ENCODE results near the gene MRPL38. TPM values are rescaled to one million over a fixed set of nuclear protein-coding genes. Genes with fewer than 3 reads are reported as not detected.

The MRPL38 gene
- total RNA-seq, 2 donors from 2014 or later, result 88.6 to 190 TPM

DNA sequence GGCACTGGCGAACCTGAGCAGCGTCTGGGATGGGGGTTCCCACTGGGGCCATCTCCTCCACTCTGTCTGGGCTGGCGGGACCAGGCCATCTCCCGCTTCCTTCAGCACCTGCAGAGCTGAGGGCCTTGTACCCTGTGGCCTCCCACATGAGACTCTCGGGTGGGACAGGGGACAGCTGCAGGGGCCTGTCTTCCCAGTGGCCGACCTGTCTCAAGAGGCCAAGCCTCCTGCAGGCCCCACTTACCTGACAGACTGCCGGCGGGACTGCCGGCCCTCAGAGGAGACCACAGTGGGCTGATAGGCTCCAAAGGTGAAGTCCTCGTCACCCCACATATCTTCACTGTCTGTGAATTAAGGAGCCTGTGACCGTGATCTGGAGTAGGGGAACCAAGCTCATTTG lies 20.4 kb upstream of the MRPL38 start:
- Histone ChIP-seq H3K4me3 (no peak overlapping the region), H3K4me1 (no peaks in the 10 kb centered on the region), H3K9me3 (no peaks in the 10 kb centered on the region), H3K36me3 (no peaks in the 10 kb centered on the region), H3K27ac (no peak overlapping the region), H3K27me3 (no peaks in the 10 kb centered on the region), H3K9ac (ENCODE audit: low read depth in 2 of 2, low read length in 2 of 2) (no peak overlapping the region)
- no peak for DNase-seq
- TF ChIP-seq, protein P1, sequence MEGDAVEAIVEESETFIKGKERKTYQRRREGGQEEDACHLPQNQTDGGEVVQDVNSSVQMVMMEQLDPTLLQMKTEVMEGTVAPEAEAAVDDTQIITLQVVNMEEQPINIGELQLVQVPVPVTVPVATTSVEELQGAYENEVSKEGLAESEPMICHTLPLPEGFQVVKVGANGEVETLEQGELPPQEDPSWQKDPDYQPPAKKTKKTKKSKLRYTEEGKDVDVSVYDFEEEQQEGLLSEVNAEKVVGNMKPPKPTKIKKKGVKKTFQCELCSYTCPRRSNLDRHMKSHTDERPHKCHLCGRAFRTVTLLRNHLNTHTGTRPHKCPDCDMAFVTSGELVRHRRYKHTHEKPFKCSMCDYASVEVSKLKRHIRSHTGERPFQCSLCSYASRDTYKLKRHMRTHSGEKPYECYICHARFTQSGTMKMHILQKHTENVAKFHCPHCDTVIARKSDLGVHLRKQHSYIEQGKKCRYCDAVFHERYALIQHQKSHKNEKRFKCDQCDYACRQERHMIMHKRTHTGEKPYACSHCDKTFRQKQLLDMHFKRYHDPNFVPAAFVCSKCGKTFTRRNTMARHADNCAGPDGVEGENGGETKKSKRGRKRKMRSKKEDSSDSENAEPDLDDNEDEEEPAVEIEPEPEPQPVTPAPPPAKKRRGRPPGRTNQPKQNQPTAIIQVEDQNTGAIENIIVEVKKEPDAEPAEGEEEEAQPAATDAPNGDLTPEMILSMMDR (IDR thresholded peaks at IDR 0.05), result no peak
- intact Hi-C loops (cut with DNase I), result no loop called here

DNA sequence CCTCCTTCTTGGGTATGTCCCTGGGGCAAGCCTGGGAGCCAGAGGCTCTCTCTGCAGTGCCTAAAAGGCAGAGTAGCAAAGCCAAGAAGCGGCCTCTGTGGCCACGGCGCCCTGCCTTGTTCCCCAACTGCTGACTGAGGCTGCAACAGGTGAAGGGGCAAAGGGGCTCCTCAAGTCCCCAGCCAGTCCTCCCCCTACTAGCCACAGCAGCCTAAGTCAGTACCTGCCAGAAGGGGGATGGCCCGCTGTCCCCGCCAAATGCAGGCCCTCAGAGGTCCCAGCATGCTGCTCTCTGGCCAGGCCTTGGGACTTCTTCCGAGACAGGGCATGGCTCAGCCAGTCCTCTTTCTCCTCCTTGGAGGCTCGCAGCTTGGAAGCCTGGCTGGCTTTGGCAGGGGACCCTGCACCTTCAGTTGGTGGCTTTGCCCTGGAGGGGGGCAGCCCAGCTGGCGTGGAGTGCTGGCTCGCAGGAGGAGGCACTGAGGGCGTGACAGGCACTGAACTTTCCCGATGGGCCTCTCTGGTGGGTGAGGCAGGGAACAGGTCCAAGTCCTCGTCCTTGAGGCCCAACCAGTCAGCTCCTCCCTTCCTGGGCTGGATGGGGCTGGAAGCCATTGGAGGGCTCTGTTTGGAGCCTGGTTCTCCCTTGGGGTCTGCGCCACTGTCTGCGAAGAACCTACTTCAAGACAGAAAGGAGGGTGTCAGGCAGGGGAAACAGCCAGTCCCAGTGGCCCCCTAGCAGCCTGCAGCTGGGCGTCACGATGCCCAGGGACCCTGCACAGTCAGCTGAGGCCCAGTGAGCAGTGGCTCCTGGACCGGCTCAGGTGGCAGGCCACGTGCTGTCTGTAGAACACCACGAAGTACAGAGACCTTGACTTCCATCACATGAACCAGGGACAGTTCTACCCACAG lies 18.5 kb upstream of the MRPL38 start:
- no peak for DNase-seq
- Histone ChIP-seq H3K9ac (ENCODE audit: low read depth in 2 of 2, low read length in 2 of 2) (no peak overlapping the region), H3K36me3 (no peaks in the 10 kb centered on the region), H3K9me3 (no peaks in the 10 kb centered on the region), H3K4me3 (no peak overlapping the region), H3K27me3 (no peaks in the 10 kb centered on the region), H3K27ac (no peak overlapping the region), H3K4me1 (no peaks in the 10 kb centered on the region)
- TF ChIP-seq, protein P1 (IDR thresholded peaks at IDR 0.05), result no peak
- intact Hi-C loops (cut with DNase I), result no loop called here

DNA sequence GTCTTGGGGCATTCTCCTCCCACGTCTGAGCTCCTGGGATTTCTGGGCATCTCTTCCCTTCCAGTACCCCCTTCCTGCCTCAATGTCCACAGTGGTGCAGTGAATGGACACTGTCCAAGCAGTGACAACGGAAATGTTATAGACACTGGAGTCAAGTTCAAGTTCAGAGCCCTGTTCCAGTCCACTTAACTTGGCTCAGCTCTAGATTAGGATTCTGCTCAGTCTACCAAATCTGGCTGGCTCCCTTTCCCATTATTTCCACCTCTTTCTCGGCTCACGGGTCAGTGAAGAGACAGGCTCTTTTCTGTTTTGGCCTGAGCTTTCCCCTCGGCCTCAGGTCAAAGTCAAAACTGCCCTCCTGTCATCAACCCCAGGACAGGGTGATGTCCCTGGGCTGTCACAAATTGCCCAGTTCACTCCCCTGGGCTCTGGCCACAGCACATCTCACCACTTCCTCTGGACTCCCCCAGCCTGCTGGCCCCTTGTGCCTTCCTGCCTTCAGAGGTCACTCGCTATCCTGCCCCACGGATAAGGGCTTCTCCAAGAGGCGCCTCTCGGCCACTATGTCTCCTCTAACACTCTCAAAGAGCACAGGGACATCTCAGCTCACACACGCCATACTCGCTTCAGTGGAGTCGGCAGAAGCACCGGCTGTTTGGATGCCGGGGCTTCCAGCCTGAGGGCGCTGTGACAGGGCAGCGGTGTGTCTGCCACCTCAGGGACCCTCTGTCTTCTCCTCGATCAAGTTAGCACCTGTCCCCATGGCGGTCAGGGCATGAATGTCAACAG lies 17.7 kb upstream of the MRPL38 start:
- H3K9ac ChIP-seq (ENCODE audit: low read depth in 2 of 2, low read length in 2 of 2), result no peak overlapping the region
- H3K36me3 ChIP-seq, result no peaks in the 10 kb centered on the region
- intact Hi-C loops (cut with DNase I), result no loop called here
- H3K27me3 ChIP-seq, result no peaks in the 10 kb centered on the region
- TF ChIP-seq, protein P1 (IDR thresholded peaks at IDR 0.05), result no peak
- no peak overlapping the region for H3K4me3 ChIP-seq
- no peak overlapping the region for H3K27ac ChIP-seq
- H3K9me3 ChIP-seq, result no peaks in the 10 kb centered on the region
- H3K4me1 ChIP-seq, result no peaks in the 10 kb centered on the region
- DNase-seq, result no peak

DNA sequence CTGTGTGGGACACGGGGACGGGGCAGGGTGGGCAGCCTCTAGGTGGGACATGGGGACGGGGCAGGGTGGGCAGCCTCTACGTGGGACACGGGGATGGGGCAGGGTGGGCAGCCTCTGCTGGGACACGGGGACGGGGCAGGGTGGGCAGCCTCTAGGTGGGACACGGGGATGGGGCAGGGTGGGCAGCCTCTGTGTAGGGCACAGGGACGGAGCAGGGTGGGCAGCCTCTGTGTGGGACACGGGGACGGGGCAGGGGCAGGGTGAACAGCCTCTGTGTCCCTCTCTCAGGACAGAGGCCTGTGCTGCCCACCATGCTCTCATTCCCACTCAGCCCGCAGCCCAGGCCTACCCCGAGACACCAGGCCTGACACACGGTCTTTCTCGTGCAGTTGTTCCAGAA lies 16.9 kb upstream of the MRPL38 start:
- Histone ChIP-seq H3K4me3 (no peak overlapping the region), H3K9me3 (no peaks in the 10 kb centered on the region), H3K27ac (no peak overlapping the region), H3K4me1 (no peaks in the 10 kb centered on the region), H3K9ac (ENCODE audit: low read depth in 2 of 2, low read length in 2 of 2) (no peak overlapping the region), H3K36me3 (no peaks in the 10 kb centered on the region), H3K27me3 (no peaks in the 10 kb centered on the region)
- intact Hi-C loops (cut with DNase I), result no loop called here
- no peak for DNase-seq
- TF ChIP-seq, protein P1 (IDR thresholded peaks at IDR 0.05), result no peak

DNA sequence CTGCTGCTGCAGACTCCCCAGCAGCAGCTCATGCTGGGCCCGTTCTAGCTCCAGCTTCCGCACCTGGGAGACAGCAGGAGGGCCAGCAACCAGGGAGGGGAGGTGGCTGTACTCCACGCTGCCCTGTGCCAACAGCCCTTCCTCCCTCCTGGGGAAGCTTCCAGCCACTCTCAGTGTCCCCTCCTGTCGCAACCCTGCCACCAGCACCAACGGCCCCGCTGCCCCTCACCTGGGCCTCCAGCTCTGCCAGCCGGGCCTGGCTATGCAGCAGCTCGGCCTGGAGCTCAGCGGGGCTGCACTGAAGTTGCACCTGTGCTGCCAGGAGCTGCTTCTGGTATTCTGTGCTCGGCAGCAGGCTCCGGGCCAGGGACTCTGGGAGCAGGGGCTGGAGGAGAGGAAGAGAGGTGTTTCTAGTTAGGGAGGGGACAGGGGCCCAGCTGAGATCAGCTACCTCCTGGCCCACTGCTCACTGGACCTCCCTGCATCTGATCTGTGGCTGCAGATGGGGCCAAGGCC lies 15.4 kb upstream of the MRPL38 start:
- no peaks in the 10 kb centered on the region for H3K36me3 ChIP-seq
- TF ChIP-seq, protein P1 (IDR thresholded peaks at IDR 0.05), result no peak
- H3K4me1 ChIP-seq, result no peaks in the 10 kb centered on the region
- H3K4me3 ChIP-seq, result no peak overlapping the region
- H3K9ac ChIP-seq (ENCODE audit: low read depth in 2 of 2, low read length in 2 of 2), result no peak overlapping the region
- DNase-seq, result no peak
- no peaks in the 10 kb centered on the region for H3K9me3 ChIP-seq
- H3K27me3 ChIP-seq, result no peaks in the 10 kb centered on the region
- no peak overlapping the region for H3K27ac ChIP-seq
- intact Hi-C loops (cut with DNase I), result no loop called here
